ENCODE results near the gene ING3.
A peak's percentile ranks its signal among the peaks of the same experiment; 100 is the strongest.

ING3 gene

DNA sequence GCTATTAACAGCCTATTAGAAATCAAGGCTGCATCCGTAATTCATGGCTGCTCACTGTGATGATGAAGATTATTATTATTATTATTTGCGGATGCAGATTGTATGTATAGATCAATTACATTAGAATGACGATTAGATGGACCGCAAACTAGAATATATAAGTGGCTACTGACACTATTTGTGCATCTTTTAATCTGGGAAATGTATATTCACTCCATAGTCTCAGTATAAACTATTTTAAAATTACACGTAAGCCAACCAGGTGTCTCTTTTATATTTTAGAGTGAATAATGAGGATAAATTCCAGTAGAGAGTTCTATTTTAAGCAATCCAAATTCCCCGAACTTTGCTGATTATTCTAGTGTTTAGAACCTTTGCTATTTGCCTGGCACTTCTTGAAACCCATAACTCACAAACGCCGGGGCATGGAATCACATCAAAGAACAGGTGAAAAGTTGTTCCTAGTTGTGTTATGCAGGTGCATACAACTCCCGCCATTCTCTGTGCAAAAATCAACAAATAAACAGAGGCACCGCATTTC lies 509 bp upstream of the ING3 start:
- Histone ChIP-seq H3K27ac (ENCODE audit: low read length) (no peak overlapping the region), H3K4me1 (ENCODE audit: control insufficient read depth, insufficient read depth, low read length) (no peaks in the 10 kb centered on the region), H3K27me3 (ENCODE audit: control insufficient read depth, insufficient read depth, low read length) (no peaks in the 10 kb centered on the region), H3K36me3 (ENCODE audit: control insufficient read depth, insufficient read depth, low read length) (no peaks in the 10 kb centered on the region), H3K4me3 (ENCODE audit: low read length) (peak overlapping the region; percentile 79; the same call in 1 of the 2 replicates), H3K9me3 (ENCODE audit: control insufficient read depth, insufficient read depth, low read length) (no peaks in the 10 kb centered on the region)
- no CpG with 5 or more reads among the region's 10 CpGs for WGBS (ENCODE audit: insufficient coverage, insufficient read length)
- no peak for DNase-seq (ENCODE audit: low read depth, low spot score)

DNA sequence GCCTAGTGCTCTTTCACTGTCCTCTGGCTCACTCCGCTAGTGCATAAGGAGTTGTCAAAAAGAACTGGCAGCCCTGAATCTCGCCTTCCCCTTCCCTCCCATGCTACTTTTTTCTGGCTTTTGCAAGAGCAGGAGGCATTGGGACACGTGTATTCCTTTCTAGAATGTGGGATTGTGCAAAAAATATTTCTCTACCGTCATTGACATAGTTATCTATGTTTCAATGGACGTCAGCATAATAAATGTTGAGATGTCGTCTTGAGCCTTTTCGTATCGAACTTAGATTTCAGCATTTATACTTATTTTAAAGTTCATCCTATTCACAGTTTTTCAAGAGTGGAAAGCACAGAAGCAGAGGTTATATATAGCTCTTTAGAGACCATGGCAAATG lies 727 bp downstream of the ING3 start:
- Histone ChIP-seq H3K4me1 (ENCODE audit: control insufficient read depth, insufficient read depth, low read length) (no peaks in the 10 kb centered on the region), H3K9me3 (ENCODE audit: control insufficient read depth, insufficient read depth, low read length) (no peaks in the 10 kb centered on the region), H3K27ac (ENCODE audit: low read length) (no peak overlapping the region), H3K4me3 (ENCODE audit: low read length) (peak overlapping the region; percentile 89; the same call in 1 of the 2 replicates), H3K27me3 (ENCODE audit: control insufficient read depth, insufficient read depth, low read length) (no peaks in the 10 kb centered on the region), H3K36me3 (ENCODE audit: control insufficient read depth, insufficient read depth, low read length) (no peaks in the 10 kb centered on the region)
- WGBS (ENCODE audit: insufficient coverage, insufficient read length) = no CpG with 5 or more reads among the region's 8 CpGs
- no peak for DNase-seq (ENCODE audit: low read depth, low spot score)

DNA sequence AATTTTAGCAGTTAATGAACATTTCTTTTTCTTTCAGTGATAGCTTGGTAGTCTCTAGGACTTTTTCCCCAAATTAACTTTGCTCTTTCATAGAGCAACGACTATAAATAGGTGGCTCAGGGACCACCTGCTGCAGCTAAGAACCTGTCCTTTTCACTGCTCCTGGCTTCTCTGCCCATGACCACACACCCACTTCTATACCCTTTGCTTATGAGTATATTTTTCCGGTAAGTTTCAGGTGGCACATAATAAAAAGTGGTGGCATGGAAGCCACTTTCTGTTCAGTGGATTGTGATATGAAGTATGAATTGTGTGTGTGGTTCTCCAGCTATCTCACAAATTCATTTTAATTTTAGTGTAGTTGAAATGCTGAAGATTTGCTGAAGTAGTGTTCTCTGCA lies 1.2 kb downstream of the ING3 start:
- Histone ChIP-seq H3K4me3 (ENCODE audit: low read length) (no peak overlapping the region), H3K27ac (ENCODE audit: low read length) (no peak overlapping the region), H3K36me3 (ENCODE audit: control insufficient read depth, insufficient read depth, low read length) (no peaks in the 10 kb centered on the region), H3K27me3 (ENCODE audit: control insufficient read depth, insufficient read depth, low read length) (no peaks in the 10 kb centered on the region), H3K4me1 (ENCODE audit: control insufficient read depth, insufficient read depth, low read length) (no peaks in the 10 kb centered on the region), H3K9me3 (ENCODE audit: control insufficient read depth, insufficient read depth, low read length) (no peaks in the 10 kb centered on the region)
- no peak for DNase-seq (ENCODE audit: low read depth, low spot score)
- WGBS (ENCODE audit: insufficient coverage, insufficient read length) = no CpG with 5 or more reads among the region's 2 CpGs

DNA sequence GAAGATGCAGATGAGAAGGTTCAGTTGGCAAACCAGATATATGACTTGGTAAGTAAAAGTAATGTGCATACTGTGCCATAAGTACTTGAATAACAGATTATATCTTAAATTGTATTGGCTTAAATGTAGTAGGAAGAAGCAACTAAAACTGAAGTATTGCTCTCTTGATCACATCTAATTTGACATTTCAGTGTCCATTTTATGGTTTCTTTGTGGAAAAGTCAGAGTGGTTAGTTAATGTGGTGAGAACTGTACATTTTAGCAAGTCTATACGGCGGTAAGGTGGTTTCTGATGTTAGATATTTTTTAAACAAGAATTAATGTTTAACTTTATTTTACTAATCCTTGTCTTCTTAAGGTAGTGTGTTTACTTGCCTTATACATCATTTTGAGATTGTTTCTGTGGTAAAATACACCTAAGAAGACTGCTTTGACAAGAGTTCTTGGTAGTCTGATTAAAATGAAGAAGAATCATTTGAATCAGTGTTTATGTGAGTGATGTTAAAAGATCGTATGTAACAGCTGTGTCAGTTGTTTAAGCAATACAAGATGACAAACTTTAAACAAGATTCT lies 5.1 kb downstream of the ING3 start:
- no peaks in the 10 kb centered on the region for H3K4me1 ChIP-seq (ENCODE audit: control insufficient read depth, insufficient read depth, low read length)
- DNase-seq (ENCODE audit: low read depth, low spot score) = no peak
- no peak overlapping the region for H3K27ac ChIP-seq (ENCODE audit: low read length)
- H3K36me3 ChIP-seq (ENCODE audit: control insufficient read depth, insufficient read depth, low read length) = no peaks in the 10 kb centered on the region
- H3K4me3 ChIP-seq (ENCODE audit: low read length) = no peak overlapping the region
- H3K9me3 ChIP-seq (ENCODE audit: control insufficient read depth, insufficient read depth, low read length) = no peaks in the 10 kb centered on the region
- no peaks in the 10 kb centered on the region for H3K27me3 ChIP-seq (ENCODE audit: control insufficient read depth, insufficient read depth, low read length)
- 100% methylated on average over 1 of the region's 3 CpGs for WGBS (ENCODE audit: insufficient coverage, insufficient read length)

DNA sequence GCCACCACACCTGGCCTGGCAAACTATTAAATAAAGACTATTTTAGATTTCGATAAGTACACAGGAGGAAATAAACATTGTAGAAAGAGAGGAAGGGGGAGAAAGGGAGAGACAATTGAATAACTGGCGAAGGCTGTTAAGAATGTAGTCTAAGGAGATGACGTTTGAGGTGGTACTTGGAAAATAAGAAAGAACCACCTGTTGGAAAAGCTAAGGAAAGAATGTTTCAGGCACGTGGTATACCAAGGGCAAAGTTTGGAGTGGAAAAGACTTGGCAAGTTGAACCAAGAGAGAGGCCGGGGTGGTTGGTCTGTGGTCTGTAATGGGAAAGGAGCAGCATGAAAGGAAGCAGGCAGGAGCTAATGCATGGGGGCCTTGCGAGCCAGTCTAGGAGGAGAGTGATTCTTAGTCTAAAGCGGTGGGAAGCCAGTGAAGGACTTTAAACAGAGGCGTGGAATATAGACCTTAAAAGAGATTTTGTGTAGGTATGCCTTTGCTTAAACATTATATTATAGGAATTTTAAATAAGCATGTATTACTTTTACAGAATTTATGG lies 9.4 kb downstream of the ING3 start:
- Histone ChIP-seq H3K27ac (ENCODE audit: low read length) (no peak overlapping the region), H3K36me3 (ENCODE audit: control insufficient read depth, insufficient read depth, low read length) (no peaks in the 10 kb centered on the region), H3K9me3 (ENCODE audit: control insufficient read depth, insufficient read depth, low read length) (no peaks in the 10 kb centered on the region), H3K4me1 (ENCODE audit: control insufficient read depth, insufficient read depth, low read length) (no peaks in the 10 kb centered on the region), H3K4me3 (ENCODE audit: low read length) (no peak overlapping the region), H3K27me3 (ENCODE audit: control insufficient read depth, insufficient read depth, low read length) (no peaks in the 10 kb centered on the region)
- DNase-seq (ENCODE audit: low read depth, low spot score) = no peak
- no CpG with 5 or more reads among the region's 8 CpGs for WGBS (ENCODE audit: insufficient coverage, insufficient read length)

DNA sequence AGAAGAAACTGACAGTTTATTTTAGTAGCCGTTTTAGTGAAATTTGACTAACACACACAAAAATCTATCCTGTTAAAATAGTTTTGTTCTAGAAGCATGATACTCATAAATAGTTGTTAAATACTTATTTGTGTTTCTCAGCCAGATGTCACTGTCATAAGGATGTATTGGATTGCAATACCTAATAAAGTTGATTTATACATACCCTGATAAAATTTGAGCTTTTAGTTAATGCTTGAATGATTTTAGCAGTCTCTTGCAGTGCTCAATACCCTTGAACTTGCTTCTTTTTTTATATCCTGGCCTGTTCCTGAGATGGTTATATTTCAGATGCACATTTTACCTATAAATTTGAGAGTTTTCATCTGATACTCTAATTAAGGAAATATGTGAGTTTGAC lies 10.1 kb downstream of the ING3 start:
- no peak for DNase-seq (ENCODE audit: low read depth, low spot score)
- Histone ChIP-seq H3K27me3 (ENCODE audit: control insufficient read depth, insufficient read depth, low read length) (no peaks in the 10 kb centered on the region), H3K9me3 (ENCODE audit: control insufficient read depth, insufficient read depth, low read length) (no peaks in the 10 kb centered on the region), H3K4me3 (ENCODE audit: low read length) (no peak overlapping the region), H3K36me3 (ENCODE audit: control insufficient read depth, insufficient read depth, low read length) (no peaks in the 10 kb centered on the region), H3K4me1 (ENCODE audit: control insufficient read depth, insufficient read depth, low read length) (no peaks in the 10 kb centered on the region), H3K27ac (ENCODE audit: low read length) (no peak overlapping the region)
- no CpG with 5 or more reads among the region's 1 CpG for WGBS (ENCODE audit: insufficient coverage, insufficient read length)

DNA sequence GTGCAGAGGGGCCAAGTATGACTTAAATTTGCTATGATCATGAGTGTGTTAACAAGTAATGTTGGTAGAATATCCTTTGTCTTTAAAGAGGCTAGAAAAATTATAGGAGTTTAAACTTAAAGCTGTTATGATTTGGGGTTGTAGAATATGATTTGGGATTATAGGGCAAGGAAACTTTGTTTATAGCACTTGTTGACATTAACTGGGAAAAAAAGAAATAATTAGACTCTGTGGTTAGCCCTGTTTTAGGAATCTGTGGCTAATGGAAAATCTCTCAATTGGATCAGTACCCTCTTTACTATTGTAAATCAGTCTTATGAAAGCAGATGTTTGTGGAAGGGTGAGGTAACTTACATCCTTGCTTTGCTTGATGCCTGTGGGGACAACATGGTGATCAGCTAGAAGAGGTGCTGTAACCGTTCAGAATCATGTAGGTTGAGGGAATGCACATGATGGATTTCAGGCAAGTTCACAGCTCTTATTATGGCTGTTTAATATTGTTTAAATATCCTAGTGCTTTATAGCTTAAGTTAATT lies 11.1 kb downstream of the ING3 start:
- no peaks in the 10 kb centered on the region for H3K4me1 ChIP-seq (ENCODE audit: control insufficient read depth, insufficient read depth, low read length)
- WGBS (ENCODE audit: insufficient coverage, insufficient read length) = no CpG with 5 or more reads among the region's 1 CpG
- H3K4me3 ChIP-seq (ENCODE audit: low read length) = no peak overlapping the region
- no peaks in the 10 kb centered on the region for H3K27me3 ChIP-seq (ENCODE audit: control insufficient read depth, insufficient read depth, low read length)
- no peak overlapping the region for H3K27ac ChIP-seq (ENCODE audit: low read length)
- no peaks in the 10 kb centered on the region for H3K9me3 ChIP-seq (ENCODE audit: control insufficient read depth, insufficient read depth, low read length)
- DNase-seq (ENCODE audit: low read depth, low spot score) = no peak
- no peaks in the 10 kb centered on the region for H3K36me3 ChIP-seq (ENCODE audit: control insufficient read depth, insufficient read depth, low read length)

DNA sequence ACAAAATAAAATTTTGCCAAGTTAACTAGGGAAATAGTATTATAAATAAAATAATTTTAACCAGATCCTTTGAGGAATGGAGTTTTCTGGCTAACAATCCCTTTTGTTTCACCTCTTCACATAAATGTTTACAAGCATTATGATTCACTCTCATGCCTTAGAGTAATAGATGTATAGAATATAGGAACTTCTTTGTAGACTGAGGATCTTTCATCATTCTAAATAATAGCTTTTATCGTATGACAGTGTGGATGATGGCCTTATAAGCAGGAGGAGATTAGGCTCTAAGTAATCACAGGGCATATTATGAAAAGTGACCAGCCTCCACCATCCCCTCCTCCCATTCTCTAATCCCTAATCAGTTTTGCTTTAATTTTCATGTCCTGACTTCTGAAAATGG lies 13.5 kb downstream of the ING3 start:
- H3K27ac ChIP-seq (ENCODE audit: low read length) = no peak overlapping the region
- H3K36me3 ChIP-seq (ENCODE audit: control insufficient read depth, insufficient read depth, low read length) = no peaks in the 10 kb centered on the region
- H3K4me1 ChIP-seq (ENCODE audit: control insufficient read depth, insufficient read depth, low read length) = no peaks in the 10 kb centered on the region
- H3K4me3 ChIP-seq (ENCODE audit: low read length) = no peak overlapping the region
- no peaks in the 10 kb centered on the region for H3K27me3 ChIP-seq (ENCODE audit: control insufficient read depth, insufficient read depth, low read length)
- DNase-seq (ENCODE audit: low read depth, low spot score) = no peak
- no peaks in the 10 kb centered on the region for H3K9me3 ChIP-seq (ENCODE audit: control insufficient read depth, insufficient read depth, low read length)
- WGBS (ENCODE audit: insufficient coverage, insufficient read length) = no CpG with 5 or more reads among the region's 1 CpG

DNA sequence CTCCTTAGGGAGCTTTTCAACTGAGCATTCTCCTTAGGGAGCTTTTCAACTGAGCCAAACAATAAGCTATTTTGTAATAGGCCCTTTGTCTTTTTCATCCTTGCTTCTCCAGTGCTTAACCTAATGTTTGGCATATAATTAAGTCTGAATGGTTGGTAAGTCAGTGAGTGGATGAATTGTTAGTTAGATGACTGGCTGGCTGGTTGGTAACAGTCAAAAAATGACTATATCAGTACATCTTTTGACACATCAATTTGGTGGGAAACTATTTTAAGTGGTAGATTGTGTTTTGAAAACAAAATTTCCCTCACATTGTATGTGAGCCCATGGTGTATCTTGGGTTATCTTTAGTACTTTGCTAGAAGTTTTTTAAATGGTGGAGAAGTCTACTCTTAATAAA lies 16.4 kb downstream of the ING3 start:
- no peaks in the 10 kb centered on the region for H3K9me3 ChIP-seq (ENCODE audit: control insufficient read depth, insufficient read depth, low read length)
- H3K4me3 ChIP-seq (ENCODE audit: low read length) = no peak overlapping the region
- no peaks in the 10 kb centered on the region for H3K4me1 ChIP-seq (ENCODE audit: control insufficient read depth, insufficient read depth, low read length)
- H3K27me3 ChIP-seq (ENCODE audit: control insufficient read depth, insufficient read depth, low read length) = no peaks in the 10 kb centered on the region
- DNase-seq (ENCODE audit: low read depth, low spot score) = no peak
- peaks cover 3% of the 10 kb centered on the region; the same call in 1 of the 2 replicates for H3K36me3 ChIP-seq (ENCODE audit: control insufficient read depth, insufficient read depth, low read length)
- no peak overlapping the region for H3K27ac ChIP-seq (ENCODE audit: low read length)

DNA sequence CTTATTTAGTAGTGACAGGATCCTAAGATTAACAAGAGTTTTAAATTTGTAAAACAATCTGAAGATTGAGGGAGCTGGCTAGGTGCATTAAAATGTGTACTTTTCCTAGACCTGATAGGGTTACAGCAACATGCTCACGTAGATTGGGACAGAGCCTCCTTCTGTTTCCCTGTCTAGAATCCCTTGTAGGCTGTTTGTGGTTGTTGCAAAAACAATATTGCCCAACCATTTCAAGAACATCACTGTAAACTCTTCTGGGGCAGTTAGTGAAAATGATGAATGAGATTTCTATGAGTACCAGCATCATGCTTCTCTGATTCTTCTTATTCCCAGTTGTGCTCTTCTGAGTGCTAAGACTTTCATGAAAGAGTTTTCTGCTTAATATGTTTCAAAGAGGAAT lies 23.3 kb downstream of the ING3 start:
- DNase-seq (ENCODE audit: low read depth, low spot score) = no peak
- Histone ChIP-seq H3K4me3 (ENCODE audit: low read length) (no peak overlapping the region), H3K27ac (ENCODE audit: low read length) (no peak overlapping the region), H3K9me3 (ENCODE audit: control insufficient read depth, insufficient read depth, low read length) (no peaks in the 10 kb centered on the region), H3K4me1 (ENCODE audit: control insufficient read depth, insufficient read depth, low read length) (no peaks in the 10 kb centered on the region), H3K36me3 (ENCODE audit: control insufficient read depth, insufficient read depth, low read length) (peaks cover 3% of the 10 kb centered on the region; the same call in 1 of the 2 replicates), H3K27me3 (ENCODE audit: control insufficient read depth, insufficient read depth, low read length) (no peaks in the 10 kb centered on the region)
- WGBS (ENCODE audit: insufficient coverage, insufficient read length) = no CpG with 5 or more reads among the region's 1 CpG
